ENCODE measurements around the gene MSH4. TPM values are rescaled to one million over a fixed set of nuclear protein-coding genes. Genes with fewer than 3 reads are reported as not detected.
A peak's percentile ranks its signal among the peaks of the same experiment; 100 is the strongest.

Gene MSH4
- total RNA-seq, 1 donor from 2014 or later = 0.57 TPM

DNA sequence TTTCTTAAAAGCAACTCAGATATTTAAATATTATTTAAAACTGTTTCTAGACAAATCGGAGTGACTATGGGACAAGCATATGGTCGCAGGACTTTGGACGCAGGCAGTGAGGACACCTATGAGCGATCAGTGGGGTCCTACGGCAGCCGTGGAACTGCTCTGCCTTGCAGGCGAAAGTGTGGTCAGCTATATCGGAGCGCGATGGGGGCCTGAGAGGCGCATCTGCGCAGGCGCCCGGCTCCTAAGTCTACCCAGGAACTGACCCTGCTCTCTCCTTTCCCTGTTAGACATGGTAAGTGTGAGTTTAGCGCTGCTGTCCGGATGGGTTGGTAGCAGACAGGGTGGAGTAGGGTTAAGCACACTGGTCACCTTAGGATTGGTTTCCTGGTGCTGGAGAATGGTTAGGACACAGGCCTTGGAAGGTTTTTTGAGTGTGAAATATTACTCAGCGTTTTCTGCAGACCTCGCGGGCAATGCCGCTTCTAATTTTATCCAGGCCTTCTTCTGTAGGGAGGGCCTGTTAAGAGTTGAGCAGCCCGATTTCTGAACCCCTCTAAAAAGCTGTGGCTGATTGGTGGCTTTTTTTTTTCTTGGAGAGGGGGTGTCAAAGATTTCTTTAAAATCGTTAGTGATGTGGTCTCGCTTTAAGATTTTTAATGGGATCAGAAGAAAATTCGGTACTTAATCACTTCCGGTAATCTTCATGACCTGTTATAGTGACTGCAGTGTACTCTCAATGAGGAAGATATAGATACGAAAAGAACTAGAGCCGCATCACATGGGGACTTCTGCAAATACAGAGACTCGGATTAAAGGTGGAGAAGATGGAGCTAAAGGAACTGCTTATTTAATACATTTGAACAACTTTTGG, 10.5 kb upstream of the MSH4 start, which contains the start of gene RABGGTB:
RABGGTB (plus strand) TSS at position 274 of the 871 bp plus-strand sequence; CDS start at position 290, 16 bp downstream.
- Mint-ChIP-seq H3K9me3 (ENCODE audit: low read depth) (no peaks in the 10 kb centered on the region), H3K4me3 (ENCODE audit: low read depth) (peak within 1 kb of the TSS; percentile 93), H3K36me3 (ENCODE audit: insufficient read depth) (peaks cover 10% of the 10 kb centered on the region), H3K27me3 (no peaks in the 10 kb centered on the region), H3K27ac (peak within 1 kb of the TSS; percentile 99), H3K4me1 (ENCODE audit: low read depth) (peaks cover 38% of the 10 kb centered on the region)
- TF ChIP-seq, protein P1, sequence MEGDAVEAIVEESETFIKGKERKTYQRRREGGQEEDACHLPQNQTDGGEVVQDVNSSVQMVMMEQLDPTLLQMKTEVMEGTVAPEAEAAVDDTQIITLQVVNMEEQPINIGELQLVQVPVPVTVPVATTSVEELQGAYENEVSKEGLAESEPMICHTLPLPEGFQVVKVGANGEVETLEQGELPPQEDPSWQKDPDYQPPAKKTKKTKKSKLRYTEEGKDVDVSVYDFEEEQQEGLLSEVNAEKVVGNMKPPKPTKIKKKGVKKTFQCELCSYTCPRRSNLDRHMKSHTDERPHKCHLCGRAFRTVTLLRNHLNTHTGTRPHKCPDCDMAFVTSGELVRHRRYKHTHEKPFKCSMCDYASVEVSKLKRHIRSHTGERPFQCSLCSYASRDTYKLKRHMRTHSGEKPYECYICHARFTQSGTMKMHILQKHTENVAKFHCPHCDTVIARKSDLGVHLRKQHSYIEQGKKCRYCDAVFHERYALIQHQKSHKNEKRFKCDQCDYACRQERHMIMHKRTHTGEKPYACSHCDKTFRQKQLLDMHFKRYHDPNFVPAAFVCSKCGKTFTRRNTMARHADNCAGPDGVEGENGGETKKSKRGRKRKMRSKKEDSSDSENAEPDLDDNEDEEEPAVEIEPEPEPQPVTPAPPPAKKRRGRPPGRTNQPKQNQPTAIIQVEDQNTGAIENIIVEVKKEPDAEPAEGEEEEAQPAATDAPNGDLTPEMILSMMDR (IDR thresholded peaks at IDR 0.05; ENCODE audit: unreplicated experiment) = no peak
- DNase-seq (ENCODE audit: low spot score, unreplicated experiment) = peak; percentile 93

DNA sequence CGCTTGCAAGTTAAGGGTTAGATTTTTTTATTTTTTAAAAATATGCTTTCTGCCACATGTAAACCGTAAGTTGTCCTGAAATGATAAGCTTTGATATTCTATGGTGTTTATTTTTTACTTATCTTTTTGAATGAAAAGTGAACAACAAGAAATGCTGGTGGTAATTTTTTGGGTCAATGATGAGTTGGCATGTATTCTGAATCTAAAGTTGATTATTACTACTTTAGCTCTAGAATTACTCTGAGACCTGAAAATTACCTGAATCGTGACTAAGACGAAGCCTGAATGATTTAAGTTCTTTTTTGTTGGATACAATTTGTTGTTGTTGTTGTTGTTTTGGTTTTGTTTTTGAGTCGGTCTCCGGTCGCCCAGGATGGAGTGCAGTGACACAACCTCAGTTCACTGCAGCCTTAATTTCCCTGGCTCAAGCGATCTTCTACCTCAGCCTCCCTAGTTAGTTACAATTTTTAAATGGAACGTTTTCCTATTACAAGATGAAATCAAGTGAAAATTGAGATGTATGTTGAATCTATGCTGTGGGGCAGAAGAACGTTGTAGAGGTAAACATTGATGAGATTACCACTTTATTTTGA, 9.7 kb upstream of the MSH4 start:
- Mint-ChIP-seq H3K36me3 (ENCODE audit: insufficient read depth) (peaks cover 14% of the 10 kb centered on the region), H3K4me3 (ENCODE audit: low read depth) (peak overlapping the region; percentile 93), H3K27me3 (no peaks in the 10 kb centered on the region), H3K9me3 (ENCODE audit: low read depth) (no peaks in the 10 kb centered on the region), H3K4me1 (ENCODE audit: low read depth) (peaks cover 39% of the 10 kb centered on the region), H3K27ac (peak overlapping the region; percentile 99)
- no peak for DNase-seq (ENCODE audit: low spot score, unreplicated experiment)
- TF ChIP-seq, protein P1 (IDR thresholded peaks at IDR 0.05; ENCODE audit: unreplicated experiment) = no peak

DNA sequence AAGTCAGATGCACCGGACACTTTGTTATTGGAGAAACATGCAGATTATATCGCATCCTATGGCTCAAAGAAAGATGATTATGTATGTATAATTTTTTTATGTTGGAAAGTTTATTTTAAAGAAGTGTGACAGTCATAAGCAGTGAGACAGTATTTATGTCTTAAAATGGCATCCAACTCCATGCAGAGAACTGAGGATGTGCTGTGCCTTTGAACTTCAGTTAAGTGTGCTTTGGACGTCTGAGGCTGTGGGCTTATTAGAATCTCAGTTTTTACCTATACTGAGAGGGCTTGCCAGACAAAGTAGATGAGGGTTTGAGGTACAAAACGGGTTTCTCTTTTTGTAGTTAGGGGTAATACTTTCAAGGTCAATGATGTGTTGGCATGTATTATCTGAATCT, 9.2 kb upstream of the MSH4 start:
- H3K4me3 Mint-ChIP-seq (ENCODE audit: low read depth) = peak overlapping the region; percentile 93
- H3K4me1 Mint-ChIP-seq (ENCODE audit: low read depth) = peaks cover 39% of the 10 kb centered on the region
- H3K27me3 Mint-ChIP-seq = no peaks in the 10 kb centered on the region
- H3K27ac Mint-ChIP-seq = peak overlapping the region; percentile 99
- H3K9me3 Mint-ChIP-seq (ENCODE audit: low read depth) = no peaks in the 10 kb centered on the region
- no peak for DNase-seq (ENCODE audit: low spot score, unreplicated experiment)
- H3K36me3 Mint-ChIP-seq (ENCODE audit: insufficient read depth) = peaks cover 16% of the 10 kb centered on the region
- TF ChIP-seq, protein P1 (IDR thresholded peaks at IDR 0.05; ENCODE audit: unreplicated experiment) = no peak

DNA sequence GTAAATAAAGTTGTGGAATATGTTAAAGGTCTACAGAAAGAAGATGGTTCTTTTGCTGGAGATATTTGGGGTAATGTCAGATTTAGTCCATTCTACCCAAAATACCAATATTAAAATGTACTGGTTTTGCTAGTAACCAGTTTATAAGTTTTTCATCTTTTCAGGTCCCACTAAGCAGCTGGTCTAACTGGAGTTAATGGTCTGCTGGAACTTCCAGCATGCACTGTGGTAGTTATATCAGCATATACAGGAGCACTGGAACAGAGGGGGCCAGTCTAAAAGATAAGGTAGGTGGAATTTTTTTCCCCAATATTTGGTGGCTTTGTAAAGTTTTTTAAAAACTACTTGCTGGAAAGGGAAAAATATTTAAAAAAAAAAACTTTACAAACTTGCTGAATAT, 6.7 kb upstream of the MSH4 start:
- Mint-ChIP-seq H3K4me1 (ENCODE audit: low read depth) (peaks cover 39% of the 10 kb centered on the region), H3K27me3 (no peaks in the 10 kb centered on the region), H3K36me3 (ENCODE audit: insufficient read depth) (peaks cover 24% of the 10 kb centered on the region), H3K9me3 (ENCODE audit: low read depth) (no peaks in the 10 kb centered on the region), H3K27ac (no peak overlapping the region), H3K4me3 (ENCODE audit: low read depth) (no peak overlapping the region)
- DNase-seq (ENCODE audit: low spot score, unreplicated experiment) = no peak
- TF ChIP-seq, protein P1 (IDR thresholded peaks at IDR 0.05; ENCODE audit: unreplicated experiment) = no peak

DNA sequence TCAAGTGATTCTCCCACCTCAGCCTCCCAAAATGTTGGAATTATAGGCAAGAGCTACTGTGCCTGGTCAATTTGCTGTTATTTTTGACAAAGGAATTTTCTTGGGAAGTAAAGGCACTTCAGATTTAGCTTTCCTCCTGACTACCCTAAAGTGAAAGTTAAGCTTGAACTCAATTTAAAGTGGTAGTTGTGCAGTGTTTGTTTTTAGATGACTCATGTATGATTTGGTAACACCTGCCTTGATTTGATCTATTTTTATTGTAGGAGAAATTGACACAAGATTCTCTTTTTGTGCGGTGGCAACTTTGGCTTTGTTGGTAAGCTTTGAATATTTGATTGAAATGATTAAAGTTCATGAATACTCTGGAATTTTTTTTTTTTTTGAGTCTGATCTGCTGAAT, 5.7 kb upstream of the MSH4 start:
- H3K4me3 Mint-ChIP-seq (ENCODE audit: low read depth) = peak overlapping the region; percentile 37
- H3K27me3 Mint-ChIP-seq = no peaks in the 10 kb centered on the region
- TF ChIP-seq, protein P1 (IDR thresholded peaks at IDR 0.05; ENCODE audit: unreplicated experiment) = no peak
- H3K27ac Mint-ChIP-seq = peak overlapping the region; percentile 87
- H3K9me3 Mint-ChIP-seq (ENCODE audit: low read depth) = no peaks in the 10 kb centered on the region
- peaks cover 38% of the 10 kb centered on the region for H3K4me1 Mint-ChIP-seq (ENCODE audit: low read depth)
- peaks cover 29% of the 10 kb centered on the region for H3K36me3 Mint-ChIP-seq (ENCODE audit: insufficient read depth)
- DNase-seq (ENCODE audit: low spot score, unreplicated experiment) = no peak

Data from progenitor cell of endocrine pancreas (in vitro differentiated cells).